ENCODE data around the gene DDX51.

DNA sequence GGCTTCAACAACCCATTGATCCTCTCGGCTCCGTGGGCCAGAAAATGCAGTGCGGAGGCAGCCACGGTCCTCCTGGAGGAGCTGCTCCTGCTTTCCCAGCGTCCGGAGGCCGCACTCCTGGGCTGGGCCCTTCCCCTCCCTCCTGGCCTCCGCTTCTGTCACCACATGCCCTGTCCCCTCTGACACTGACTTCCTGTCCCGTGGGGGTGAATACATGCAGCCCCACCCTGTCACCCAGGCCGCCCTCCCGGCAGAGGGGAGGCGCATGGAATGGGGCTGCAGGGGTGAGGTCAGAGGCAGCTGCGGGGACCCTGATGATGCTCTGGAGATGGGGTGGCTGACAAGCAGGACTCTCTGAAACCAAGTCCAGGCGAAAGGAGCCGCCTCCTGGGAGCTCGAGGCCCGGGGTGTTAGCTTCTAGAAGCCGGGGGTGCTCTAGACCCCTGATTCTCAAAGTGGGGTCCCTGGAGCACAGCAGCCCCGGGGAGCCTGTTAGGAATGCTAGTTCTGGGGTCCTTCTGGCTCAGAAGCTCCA is 32.3 kb upstream of the DDX51 start:
- TF ChIP-seq, protein P1, sequence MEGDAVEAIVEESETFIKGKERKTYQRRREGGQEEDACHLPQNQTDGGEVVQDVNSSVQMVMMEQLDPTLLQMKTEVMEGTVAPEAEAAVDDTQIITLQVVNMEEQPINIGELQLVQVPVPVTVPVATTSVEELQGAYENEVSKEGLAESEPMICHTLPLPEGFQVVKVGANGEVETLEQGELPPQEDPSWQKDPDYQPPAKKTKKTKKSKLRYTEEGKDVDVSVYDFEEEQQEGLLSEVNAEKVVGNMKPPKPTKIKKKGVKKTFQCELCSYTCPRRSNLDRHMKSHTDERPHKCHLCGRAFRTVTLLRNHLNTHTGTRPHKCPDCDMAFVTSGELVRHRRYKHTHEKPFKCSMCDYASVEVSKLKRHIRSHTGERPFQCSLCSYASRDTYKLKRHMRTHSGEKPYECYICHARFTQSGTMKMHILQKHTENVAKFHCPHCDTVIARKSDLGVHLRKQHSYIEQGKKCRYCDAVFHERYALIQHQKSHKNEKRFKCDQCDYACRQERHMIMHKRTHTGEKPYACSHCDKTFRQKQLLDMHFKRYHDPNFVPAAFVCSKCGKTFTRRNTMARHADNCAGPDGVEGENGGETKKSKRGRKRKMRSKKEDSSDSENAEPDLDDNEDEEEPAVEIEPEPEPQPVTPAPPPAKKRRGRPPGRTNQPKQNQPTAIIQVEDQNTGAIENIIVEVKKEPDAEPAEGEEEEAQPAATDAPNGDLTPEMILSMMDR (IDR thresholded peaks at IDR 0.05) = no peak
- TF ChIP-seq POLR2AphosphoS5 (IDR thresholded peaks at IDR 0.05) = no peak
- TF ChIP-seq POLR2A (IDR thresholded peaks at IDR 0.05) = no peak
- no peak for TF ChIP-seq EP300 (IDR thresholded peaks at IDR 0.05)

Measured in upper lobe of left lung (tissue), 4 donors.